Ishikawa (cell line): ENCODE results near the gene BTBD9.

Source experiments
- CEBPB ChIP-seq: IDR thresholded peaks from 2 replicates; pipeline ENCODE4 v1.6.1; 2012
- CREB1 ChIP-seq: IDR thresholded peaks from 2 replicates; pipeline ENCODE4 v1.6.1; 2012; ENCODE audit warnings: low read depth
- EGR1 ChIP-seq: IDR thresholded peaks from 2 replicates; pipeline ENCODE4 v1.6.1; 2012
- EP300 ChIP-seq: IDR thresholded peaks from 2 replicates; pipeline ENCODE4 v1.6.1; 2012; ENCODE audit warnings: borderline replicate concordance
- FOXM1 ChIP-seq: IDR thresholded peaks from 2 replicates; pipeline ENCODE4 v1.6.1; 2012; ENCODE audit warnings: low read depth, borderline replicate concordance
- MAX ChIP-seq: IDR thresholded peaks from 2 replicates; pipeline ENCODE4 v1.6.1; 2012
- NFIC ChIP-seq: IDR thresholded peaks from 2 replicates; pipeline ENCODE4 v1.6.1; 2012
- RAD21 ChIP-seq: IDR thresholded peaks from 2 replicates; pipeline ENCODE4 v1.6.1; 2012; ENCODE audit warnings: low read depth
- TAF1 ChIP-seq: IDR thresholded peaks from 2 replicates; pipeline ENCODE4 v1.6.1; 2012; ENCODE audit warnings: low read depth, mild to moderate bottlenecking
- TCF12 ChIP-seq: IDR thresholded peaks from 2 replicates; pipeline ENCODE4 v1.6.1; 2012; ENCODE audit warnings: low read depth
- TEAD4 ChIP-seq: IDR thresholded peaks from 2 replicates; pipeline ENCODE4 v1.6.1; 2012
- YY1 ChIP-seq: IDR thresholded peaks from 2 replicates; pipeline ENCODE4 v1.6.1; 2012; ENCODE audit warnings: low read depth
- ZBTB7A ChIP-seq: IDR thresholded peaks from 2 replicates; pipeline ENCODE4 v1.6.1; 2012; ENCODE audit warnings: low read depth
- TF ChIP-seq, protein P1 (sequence below): IDR thresholded peaks from 2 replicates; pipeline ENCODE4 v1.6.1; 2012; ENCODE audit warnings: low read depth, mild to moderate bottlenecking
- TF ChIP-seq, protein P2 (sequence below): IDR thresholded peaks from 2 replicates; pipeline ENCODE4 v1.6.1; 2012

BTBD9 gene

DNA sequence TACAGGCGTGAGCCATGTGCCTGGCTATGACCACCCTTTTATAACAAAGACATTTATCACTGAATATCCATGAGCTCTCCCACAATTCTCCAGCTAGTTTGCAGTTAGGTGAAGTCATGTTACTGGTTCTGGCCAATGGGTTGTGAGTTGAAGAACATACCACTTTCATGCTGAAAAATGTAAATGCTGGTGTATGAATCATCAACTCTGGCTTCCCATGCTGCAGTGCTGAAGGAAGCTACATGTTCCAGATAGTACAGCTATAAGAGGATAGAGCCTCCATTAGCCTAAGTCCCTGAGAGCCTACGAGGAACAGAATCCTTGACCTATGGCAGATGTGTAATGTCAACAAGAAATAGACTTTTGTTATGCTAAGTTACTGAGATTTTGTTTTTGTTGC lies 180.4 kb downstream of the BTBD9 start:
- TF ChIP-seq, protein P1, sequence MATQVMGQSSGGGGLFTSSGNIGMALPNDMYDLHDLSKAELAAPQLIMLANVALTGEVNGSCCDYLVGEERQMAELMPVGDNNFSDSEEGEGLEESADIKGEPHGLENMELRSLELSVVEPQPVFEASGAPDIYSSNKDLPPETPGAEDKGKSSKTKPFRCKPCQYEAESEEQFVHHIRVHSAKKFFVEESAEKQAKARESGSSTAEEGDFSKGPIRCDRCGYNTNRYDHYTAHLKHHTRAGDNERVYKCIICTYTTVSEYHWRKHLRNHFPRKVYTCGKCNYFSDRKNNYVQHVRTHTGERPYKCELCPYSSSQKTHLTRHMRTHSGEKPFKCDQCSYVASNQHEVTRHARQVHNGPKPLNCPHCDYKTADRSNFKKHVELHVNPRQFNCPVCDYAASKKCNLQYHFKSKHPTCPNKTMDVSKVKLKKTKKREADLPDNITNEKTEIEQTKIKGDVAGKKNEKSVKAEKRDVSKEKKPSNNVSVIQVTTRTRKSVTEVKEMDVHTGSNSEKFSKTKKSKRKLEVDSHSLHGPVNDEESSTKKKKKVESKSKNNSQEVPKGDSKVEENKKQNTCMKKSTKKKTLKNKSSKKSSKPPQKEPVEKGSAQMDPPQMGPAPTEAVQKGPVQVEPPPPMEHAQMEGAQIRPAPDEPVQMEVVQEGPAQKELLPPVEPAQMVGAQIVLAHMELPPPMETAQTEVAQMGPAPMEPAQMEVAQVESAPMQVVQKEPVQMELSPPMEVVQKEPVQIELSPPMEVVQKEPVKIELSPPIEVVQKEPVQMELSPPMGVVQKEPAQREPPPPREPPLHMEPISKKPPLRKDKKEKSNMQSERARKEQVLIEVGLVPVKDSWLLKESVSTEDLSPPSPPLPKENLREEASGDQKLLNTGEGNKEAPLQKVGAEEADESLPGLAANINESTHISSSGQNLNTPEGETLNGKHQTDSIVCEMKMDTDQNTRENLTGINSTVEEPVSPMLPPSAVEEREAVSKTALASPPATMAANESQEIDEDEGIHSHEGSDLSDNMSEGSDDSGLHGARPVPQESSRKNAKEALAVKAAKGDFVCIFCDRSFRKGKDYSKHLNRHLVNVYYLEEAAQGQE: no peak
- TF ChIP-seq TEAD4 (no peak), CREB1 (no peak), FOXM1 (no peak), EGR1 (no peak), CEBPB (no peak), MAX (no peak), EP300 (no peak), YY1 (no peak), TAF1 (no peak), ZBTB7A (no peak), NFIC (no peak), RAD21 (no peak), TCF12 (no peak)
- TF ChIP-seq, protein P2, sequence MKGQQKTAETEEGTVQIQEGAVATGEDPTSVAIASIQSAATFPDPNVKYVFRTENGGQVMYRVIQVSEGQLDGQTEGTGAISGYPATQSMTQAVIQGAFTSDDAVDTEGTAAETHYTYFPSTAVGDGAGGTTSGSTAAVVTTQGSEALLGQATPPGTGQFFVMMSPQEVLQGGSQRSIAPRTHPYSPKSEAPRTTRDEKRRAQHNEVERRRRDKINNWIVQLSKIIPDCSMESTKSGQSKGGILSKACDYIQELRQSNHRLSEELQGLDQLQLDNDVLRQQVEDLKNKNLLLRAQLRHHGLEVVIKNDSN: no peak

DNA sequence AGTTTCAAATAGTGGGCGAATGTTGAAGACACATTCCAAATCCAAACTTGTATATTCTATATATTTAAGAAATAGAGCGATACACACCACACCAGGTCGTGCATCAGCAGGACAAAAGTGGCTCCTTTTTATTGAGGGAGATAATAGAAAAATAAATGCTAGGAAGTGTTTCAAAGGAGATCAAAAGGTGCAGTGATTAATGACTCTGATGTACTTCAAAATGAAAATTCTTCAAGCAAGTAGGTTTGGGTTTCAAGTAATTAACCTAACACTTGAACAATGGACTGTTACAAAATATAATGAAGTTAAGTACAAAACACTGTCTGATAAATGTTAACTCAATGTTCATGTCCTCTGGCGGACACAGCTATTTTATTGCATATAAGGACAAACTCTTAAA lies 185.9 kb downstream of the BTBD9 start:
- TF ChIP-seq RAD21: no peak

DNA sequence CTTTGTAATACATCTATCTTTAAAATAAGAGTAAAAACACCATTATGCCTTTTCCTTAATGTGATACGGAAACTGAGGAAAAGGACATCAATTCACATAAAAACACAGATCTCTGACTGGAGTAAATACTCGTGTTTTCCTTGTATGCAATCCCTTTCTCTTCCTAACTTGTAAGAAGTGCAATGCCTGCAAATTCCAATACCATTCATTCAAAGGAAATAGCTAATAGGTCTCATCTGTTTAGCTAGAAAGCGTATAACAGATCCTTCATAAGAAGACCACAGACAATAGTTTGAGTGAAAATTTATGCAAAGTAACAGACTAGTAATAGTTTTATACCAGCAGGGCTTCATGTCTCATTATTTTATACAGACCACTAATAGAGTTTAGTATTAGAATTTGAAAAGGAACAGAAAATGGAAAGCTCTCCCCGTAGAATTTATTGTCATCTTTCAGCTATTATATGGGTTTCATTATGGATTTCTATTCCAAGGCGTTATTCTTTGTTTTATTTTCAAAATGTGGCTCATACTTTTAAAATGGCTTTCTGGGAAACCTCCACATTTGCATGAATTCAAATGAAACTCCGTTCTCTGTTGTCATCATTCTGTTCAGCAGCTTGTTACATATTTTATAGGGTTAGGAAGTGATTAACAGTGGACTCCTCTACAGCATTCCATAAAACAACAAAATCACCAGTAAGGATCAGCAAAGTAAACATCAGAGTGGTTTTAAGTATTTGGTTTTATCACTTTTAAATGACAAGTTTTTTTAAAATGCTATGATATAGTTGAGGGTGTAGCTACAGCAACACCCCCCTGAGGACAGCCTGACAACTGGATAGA lies 186.7 kb downstream of the BTBD9 start:
- TF ChIP-seq MAX (no peak), NFIC (no peak), ZBTB7A (no peak), CREB1 (no peak), TAF1 (no peak), TCF12 (no peak), FOXM1 (no peak), EP300 (no peak), EGR1 (no peak), TEAD4 (no peak), YY1 (no peak), RAD21 (no peak), CEBPB (no peak)
- TF ChIP-seq, protein P1: no peak
- TF ChIP-seq, protein P2: no peak

DNA sequence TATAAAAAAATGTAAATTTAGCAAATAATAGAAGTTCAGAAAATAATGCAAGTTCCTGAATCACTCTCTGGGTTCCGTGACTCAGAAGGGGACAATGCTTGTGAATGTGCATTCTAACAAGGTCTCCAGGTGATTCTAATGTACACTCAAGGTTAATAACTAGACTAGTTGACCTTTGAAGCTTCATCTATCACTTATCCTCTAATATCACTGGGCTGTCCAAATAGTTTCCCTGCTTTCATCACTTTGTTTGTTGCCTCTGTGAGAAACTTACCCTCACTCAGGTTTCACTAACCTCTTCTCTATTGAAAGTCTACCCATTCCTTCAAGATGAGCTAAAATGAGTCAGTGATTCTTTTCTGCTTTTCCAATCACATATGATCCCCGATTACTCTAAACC lies 189.0 kb downstream of the BTBD9 start:
- TF ChIP-seq RAD21: no peak
- TF ChIP-seq, protein P2: no peak

DNA sequence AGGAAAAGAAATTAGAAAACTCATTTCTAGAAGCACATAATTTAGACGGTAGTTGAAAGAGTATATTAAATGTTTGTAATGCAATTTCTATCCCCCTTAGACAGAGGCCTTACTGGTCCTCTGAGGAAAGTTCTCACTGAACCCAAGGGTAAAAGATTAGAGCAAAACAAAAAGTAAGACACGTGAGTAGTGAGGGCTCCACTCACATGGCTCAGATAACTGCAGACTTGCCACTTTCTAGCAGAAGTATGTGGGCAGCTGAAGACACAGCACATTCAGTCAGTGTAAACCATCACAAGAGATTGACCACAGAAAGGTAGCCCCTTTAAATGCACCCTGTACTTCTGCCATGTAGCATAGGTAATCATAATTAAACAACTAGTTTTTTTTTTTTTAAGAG lies 193.8 kb downstream of the BTBD9 start:
- TF ChIP-seq CREB1: no peak
- TF ChIP-seq CEBPB: no peak
- no peak for TF ChIP-seq FOXM1
- TF ChIP-seq TEAD4: no peak
- no peak for TF ChIP-seq YY1
- TF ChIP-seq EGR1: no peak
- no peak for TF ChIP-seq RAD21
- TF ChIP-seq NFIC: no peak
- TF ChIP-seq TAF1: no peak
- TF ChIP-seq, protein P2: no peak
- TF ChIP-seq TCF12: no peak
- TF ChIP-seq ZBTB7A: no peak
- no peak for TF ChIP-seq EP300
- TF ChIP-seq, protein P1: no peak
